Neural cell (in vitro differentiated cells): ENCODE data around the gene MACF1. TPM values are rescaled to one million over a fixed set of nuclear protein-coding genes. Genes with fewer than 3 reads are reported as not detected.

Experiments
- H2AFZ ChIP-seq: fragments of 200-600, 300-800 bp; sonication (generic), shearing (Covaris generic); 2 replicates; pipeline ENCODE4 v1.6.0; 2014; ENCODE audit warnings: low read depth, mild to moderate bottlenecking, antibody characterized with exemption, low read length, moderate library complexity
- H3F3A ChIP-seq: fragments of 200-600 bp; shearing (Covaris generic); 2 replicates; pipeline ENCODE4 v1.6.1; 2016; ENCODE audit warnings: mild to moderate bottlenecking, moderate library complexity, mixed read lengths, antibody characterized with exemption, low read length; ENCODE audit not compliant: insufficient read depth, poor library complexity, severe bottlenecking
- H3K27ac ChIP-seq: fragments of 200-600, 300-800 bp; sonication (generic), shearing (Covaris generic); 2 replicates; pipeline ENCODE4 v1.5.1; 2014; ENCODE audit warnings: mild to moderate bottlenecking, low read length, moderate library complexity
- H3K27me3 ChIP-seq: fragments of 300-800, 200-600 bp; sonication (generic), shearing (Covaris generic); 2 replicates; pipeline ENCODE4 v1.6.0; 2014; ENCODE audit warnings: mild to moderate bottlenecking, low read depth, low read length, moderate library complexity; ENCODE audit not compliant: insufficient read depth
- H3K36me3 ChIP-seq: fragments of 300-800, 200-600 bp; sonication (generic), shearing (Covaris generic); 2 replicates; pipeline ENCODE4 v1.5.1; 2014; ENCODE audit warnings: mild to moderate bottlenecking, antibody characterized with exemption, low read length, moderate library complexity; ENCODE audit not compliant: insufficient read depth
- H3K4me2 ChIP-seq: fragments of 300-800, 200-600 bp; sonication (generic), shearing (Covaris generic); 2 replicates; pipeline ENCODE4 v1.6.0; 2014; ENCODE audit warnings: mild to moderate bottlenecking, low read length
- H3K4me3 ChIP-seq: fragments of 300-800, 200-600 bp; sonication (generic), shearing (Covaris generic); 2 replicates; pipeline ENCODE4 v1.5.1; 2014; ENCODE audit warnings: mild to moderate bottlenecking, low read length, moderate library complexity
- H3K79me2 ChIP-seq: fragments of 200-600 bp; shearing (Covaris generic); replicated peaks from 2 replicates; pipeline ENCODE4 v1.6.0; 2014; ENCODE audit warnings: mild to moderate bottlenecking, low read length, moderate library complexity; ENCODE audit not compliant: insufficient read depth
- H3K9ac ChIP-seq: fragments of 300-800, 200-600 bp; sonication (generic), shearing (Covaris generic); 2 replicates; pipeline ENCODE4 v1.6.1; 2016; ENCODE audit warnings: mild to moderate bottlenecking, low read length, mixed read lengths
- H3K9me2 ChIP-seq: fragments of 200-600 bp; shearing (Covaris generic); 2 replicates; pipeline ENCODE4 v1.6.1; 2016; ENCODE audit warnings: mild to moderate bottlenecking, low read length, mixed read lengths; ENCODE audit not compliant: insufficient read depth
- H3K9me3 ChIP-seq: fragments of 200-600, 300-800 bp; sonication (generic), shearing (Covaris generic); 2 replicates; pipeline ENCODE4 v1.6.1; 2016; ENCODE audit warnings: mild to moderate bottlenecking, mixed run types, low read length, moderate library complexity, mixed read lengths
- H4K20me1 ChIP-seq: fragments of 200-600 bp; shearing (Covaris generic); 2 replicates; pipeline ENCODE4 v1.6.1; 2016; ENCODE audit warnings: mild to moderate bottlenecking, mixed run types; ENCODE audit not compliant: insufficient read depth
- EP300 ChIP-seq: fragments of 450-650 bp; conservative IDR thresholded peaks from 2 replicates; pipeline ENCODE4 v1.6.1; 2014; ENCODE audit warnings: antibody characterized with exemption, mild to moderate bottlenecking, moderate library complexity; ENCODE audit not compliant: poor library complexity, severe bottlenecking
- EZH2 ChIP-seq: fragments of 200-600, 300-800 bp; shearing (Covaris generic), sonication (generic); IDR thresholded peaks from 2 replicates; pipeline ENCODE4 v1.6.1; 2014; ENCODE audit warnings: antibody characterized with exemption, low read length, borderline replicate concordance, mild to moderate bottlenecking; ENCODE audit not compliant: insufficient read depth, poor library complexity, severe bottlenecking
- MXI1 ChIP-seq: fragments of 450-650 bp; conservative IDR thresholded peaks from 2 replicates; pipeline ENCODE4 v1.6.1; 2014; ENCODE audit warnings: antibody characterized with exemption, mild to moderate bottlenecking; ENCODE audit not compliant: poor library complexity, severe bottlenecking
- POLR2AphosphoS5 ChIP-seq: IDR thresholded peaks from 2 replicates; pipeline ENCODE4 v1.6.1; 2012
- RAD21 ChIP-seq: fragments of 450-650 bp; conservative IDR thresholded peaks from 2 replicates; pipeline ENCODE4 v1.6.1; 2014; ENCODE audit warnings: antibody characterized with exemption, mild to moderate bottlenecking, moderate library complexity
- SMC3 ChIP-seq: fragments of 450-650 bp; conservative IDR thresholded peaks from 2 replicates; pipeline ENCODE4 v1.6.1; 2014; ENCODE audit warnings: antibody characterized with exemption, mild to moderate bottlenecking, moderate library complexity; ENCODE audit not compliant: poor library complexity
- TAF1 ChIP-seq: IDR thresholded peaks from 2 replicates; pipeline ENCODE4 v1.6.1; 2012; ENCODE audit warnings: low read depth
- polyA plus RNA-seq: library from polyadenylated mRNA; depleted of rRNA; stranded (reverse); fragments of >200 nt; gene quantifications from 2 replicates; pipeline ENCODE4 v1.2.3, GENCODE V29; 2014
- TF ChIP-seq, protein P1 (sequence below): IDR thresholded peaks from 2 replicates; pipeline ENCODE4 v1.6.1; 2012; ENCODE audit warnings: borderline replicate concordance
- TF ChIP-seq, protein P2 (sequence below): fragments of 450-650 bp; IDR thresholded peaks from 2 replicates; pipeline ENCODE4 v1.5.1; 2014; ENCODE audit warnings: antibody characterized with exemption, mild to moderate bottlenecking, moderate library complexity; ENCODE audit not compliant: poor library complexity, severe bottlenecking

Gene MACF1
- polyA plus RNA-seq, 1 donor from 2014 or later, result 176 TPM

DNA sequence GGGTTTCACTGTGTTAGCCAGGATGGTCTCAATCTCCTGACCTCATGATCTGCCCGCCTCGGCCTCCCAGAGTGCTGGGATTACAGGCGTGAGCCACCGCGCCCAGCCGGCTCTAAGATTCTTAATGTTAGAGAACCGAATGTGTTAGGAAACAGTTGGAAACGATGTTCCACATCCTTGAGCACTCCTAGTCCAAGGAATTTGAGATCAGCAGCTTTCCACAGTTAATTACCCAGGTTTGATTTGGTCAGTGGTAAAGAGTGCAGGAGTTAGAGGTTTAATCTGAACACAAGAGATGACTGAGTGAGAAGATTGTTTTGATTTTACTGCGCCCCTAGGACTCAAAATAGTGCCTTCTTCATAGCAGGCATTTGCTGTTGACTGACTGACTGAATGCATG is 211.1 kb downstream of the MACF1 start:
- Histone ChIP-seq H3K27me3 (no peaks in the 10 kb centered on the region), H3K9me3 (no peaks in the 10 kb centered on the region), H4K20me1 (peaks cover 15% of the 10 kb centered on the region), H3F3A (peaks cover 7% of the 10 kb centered on the region), H3K4me2 (no peak overlapping the region), H3K4me3 (peak overlapping the region; percentile 52), H3K36me3 (no peaks in the 10 kb centered on the region), H3K9ac (no peak overlapping the region), H3K79me2 (peaks cover 71% of the 10 kb centered on the region), H2AFZ (no peak overlapping the region), H3K9me2 (no peaks in the 10 kb centered on the region), H3K27ac (no peak overlapping the region)
- TF ChIP-seq SMC3 (no peak), MXI1 (no peak)
- TF ChIP-seq, protein P1, sequence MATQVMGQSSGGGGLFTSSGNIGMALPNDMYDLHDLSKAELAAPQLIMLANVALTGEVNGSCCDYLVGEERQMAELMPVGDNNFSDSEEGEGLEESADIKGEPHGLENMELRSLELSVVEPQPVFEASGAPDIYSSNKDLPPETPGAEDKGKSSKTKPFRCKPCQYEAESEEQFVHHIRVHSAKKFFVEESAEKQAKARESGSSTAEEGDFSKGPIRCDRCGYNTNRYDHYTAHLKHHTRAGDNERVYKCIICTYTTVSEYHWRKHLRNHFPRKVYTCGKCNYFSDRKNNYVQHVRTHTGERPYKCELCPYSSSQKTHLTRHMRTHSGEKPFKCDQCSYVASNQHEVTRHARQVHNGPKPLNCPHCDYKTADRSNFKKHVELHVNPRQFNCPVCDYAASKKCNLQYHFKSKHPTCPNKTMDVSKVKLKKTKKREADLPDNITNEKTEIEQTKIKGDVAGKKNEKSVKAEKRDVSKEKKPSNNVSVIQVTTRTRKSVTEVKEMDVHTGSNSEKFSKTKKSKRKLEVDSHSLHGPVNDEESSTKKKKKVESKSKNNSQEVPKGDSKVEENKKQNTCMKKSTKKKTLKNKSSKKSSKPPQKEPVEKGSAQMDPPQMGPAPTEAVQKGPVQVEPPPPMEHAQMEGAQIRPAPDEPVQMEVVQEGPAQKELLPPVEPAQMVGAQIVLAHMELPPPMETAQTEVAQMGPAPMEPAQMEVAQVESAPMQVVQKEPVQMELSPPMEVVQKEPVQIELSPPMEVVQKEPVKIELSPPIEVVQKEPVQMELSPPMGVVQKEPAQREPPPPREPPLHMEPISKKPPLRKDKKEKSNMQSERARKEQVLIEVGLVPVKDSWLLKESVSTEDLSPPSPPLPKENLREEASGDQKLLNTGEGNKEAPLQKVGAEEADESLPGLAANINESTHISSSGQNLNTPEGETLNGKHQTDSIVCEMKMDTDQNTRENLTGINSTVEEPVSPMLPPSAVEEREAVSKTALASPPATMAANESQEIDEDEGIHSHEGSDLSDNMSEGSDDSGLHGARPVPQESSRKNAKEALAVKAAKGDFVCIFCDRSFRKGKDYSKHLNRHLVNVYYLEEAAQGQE, result no peak
- TF ChIP-seq, protein P2, sequence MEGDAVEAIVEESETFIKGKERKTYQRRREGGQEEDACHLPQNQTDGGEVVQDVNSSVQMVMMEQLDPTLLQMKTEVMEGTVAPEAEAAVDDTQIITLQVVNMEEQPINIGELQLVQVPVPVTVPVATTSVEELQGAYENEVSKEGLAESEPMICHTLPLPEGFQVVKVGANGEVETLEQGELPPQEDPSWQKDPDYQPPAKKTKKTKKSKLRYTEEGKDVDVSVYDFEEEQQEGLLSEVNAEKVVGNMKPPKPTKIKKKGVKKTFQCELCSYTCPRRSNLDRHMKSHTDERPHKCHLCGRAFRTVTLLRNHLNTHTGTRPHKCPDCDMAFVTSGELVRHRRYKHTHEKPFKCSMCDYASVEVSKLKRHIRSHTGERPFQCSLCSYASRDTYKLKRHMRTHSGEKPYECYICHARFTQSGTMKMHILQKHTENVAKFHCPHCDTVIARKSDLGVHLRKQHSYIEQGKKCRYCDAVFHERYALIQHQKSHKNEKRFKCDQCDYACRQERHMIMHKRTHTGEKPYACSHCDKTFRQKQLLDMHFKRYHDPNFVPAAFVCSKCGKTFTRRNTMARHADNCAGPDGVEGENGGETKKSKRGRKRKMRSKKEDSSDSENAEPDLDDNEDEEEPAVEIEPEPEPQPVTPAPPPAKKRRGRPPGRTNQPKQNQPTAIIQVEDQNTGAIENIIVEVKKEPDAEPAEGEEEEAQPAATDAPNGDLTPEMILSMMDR, result no peak

DNA sequence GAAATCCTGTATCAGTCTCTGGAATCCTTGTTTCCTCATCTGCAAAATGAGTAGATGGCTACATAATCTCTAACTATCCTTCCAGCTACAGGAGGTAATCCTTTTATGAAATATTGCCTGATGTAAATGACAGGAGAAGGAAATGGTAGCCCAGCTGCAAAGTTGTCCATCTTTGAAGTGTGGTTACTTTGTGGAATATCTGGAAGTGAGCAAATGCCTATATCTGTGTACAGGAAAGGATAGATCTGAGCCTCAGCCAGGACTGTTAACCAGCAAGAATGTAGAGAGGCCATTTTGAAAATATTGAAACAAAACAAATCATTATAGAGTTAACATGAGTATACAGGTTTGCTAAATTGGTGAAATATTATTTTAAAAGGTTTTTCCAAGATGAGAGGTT is 212.1 kb downstream of the MACF1 start:
- no peak overlapping the region for H2AFZ ChIP-seq
- H3K27ac ChIP-seq, result no peak overlapping the region
- H3K4me3 ChIP-seq, result peak overlapping the region; percentile 52
- H3F3A ChIP-seq, result no peaks in the 10 kb centered on the region
- H3K79me2 ChIP-seq, result peaks cover 69% of the 10 kb centered on the region
- H3K27me3 ChIP-seq, result no peaks in the 10 kb centered on the region
- H3K4me2 ChIP-seq, result peak overlapping the region; percentile 19
- H3K9ac ChIP-seq, result no peak overlapping the region
- no peaks in the 10 kb centered on the region for H3K9me2 ChIP-seq
- TF ChIP-seq EZH2, result no peak
- TF ChIP-seq, protein P1, result no peak
- TF ChIP-seq, protein P2, result no peak
- TF ChIP-seq MXI1, result no peak
- no peak for TF ChIP-seq EP300
- TF ChIP-seq POLR2AphosphoS5, result no peak
- TF ChIP-seq SMC3, result no peak
- TF ChIP-seq RAD21, result no peak
- no peak for TF ChIP-seq TAF1
- peaks cover 5% of the 10 kb centered on the region for H4K20me1 ChIP-seq
- no peaks in the 10 kb centered on the region for H3K9me3 ChIP-seq
- H3K36me3 ChIP-seq, result no peaks in the 10 kb centered on the region
